Measurements from ENCODE around the gene KCNK10. TPM values are rescaled to one million over a fixed set of nuclear protein-coding genes. Genes with fewer than 3 reads are reported as not detected.

KCNK10 gene
- total RNA-seq, result 1 to 10 TPM in 1 of 2 donors, not detected in 1; 4.9 TPM

GRCh38 chr14:88323086-88323522 lies at the start of gene KCNK10:
TSS of gene KCNK10 (minus strand) at chr14:88323269. CDS start at chr14:88322798, 471 bp downstream.
- no peak for DNase-seq (ENCODE audit: low spot score)
- TF ChIP-seq POLR2AphosphoS5 (IDR thresholded peaks at IDR 0.05), result no peak
- TF ChIP-seq CTCF (IDR thresholded peaks at IDR 0.05), result no peak
- no peak for TF ChIP-seq POLR2A (IDR thresholded peaks at IDR 0.05)
- peak within 1 kb of the TSS; percentile 25 to 32 for H3K4me3 ChIP-seq
- intact Hi-C loops (cut with DNase I), result no loop called here
- peaks cover 27% of the 10 kb centered on the region for H3K27me3 ChIP-seq (replicated peaks; ENCODE audit: insufficient read depth)
- no peak within 1 kb of the TSS for H3K27ac ChIP-seq
- H3K36me3 ChIP-seq, result no peaks in the 10 kb centered on the region
- H3K9me3 ChIP-seq, result no peaks in the 10 kb centered on the region
- H3K4me1 ChIP-seq (replicated peaks), result no peaks in the 10 kb centered on the region
- WGBS, result 1% methylated on average over 29 of the region's 52 CpGs

- H3K27me3 ChIP-seq (replicated peaks; ENCODE audit: insufficient read depth), result no peaks in the 10 kb centered on the region
- DNase-seq (ENCODE audit: low spot score), result no peak
- intact Hi-C loops (cut with DNase I), result no loop called here
- TF ChIP-seq POLR2A (IDR thresholded peaks at IDR 0.05) (no peak), POLR2AphosphoS5 (IDR thresholded peaks at IDR 0.05) (no peak), CTCF (IDR thresholded peaks at IDR 0.05) (no peak)
- H3K36me3 ChIP-seq, result no peaks in the 10 kb centered on the region
- no peak overlapping the region for H3K4me3 ChIP-seq
- H3K27ac ChIP-seq, result no peak overlapping the region
- 100% methylated on average over 1 of the region's 1 CpG for WGBS
- H3K9me3 ChIP-seq, result no peaks in the 10 kb centered on the region
- no peaks in the 10 kb centered on the region for H3K4me1 ChIP-seq (replicated peaks)
These were observed 46.4 kb upstream of the KCNK10 start for GRCh38 chr14:88369496-88369895.

GRCh38 chr14:88364710-88365413 lies 41.8 kb upstream of the KCNK10 start:
- Histone ChIP-seq H3K36me3 (no peaks in the 10 kb centered on the region), H3K9me3 (no peaks in the 10 kb centered on the region), H3K27me3 (replicated peaks; ENCODE audit: insufficient read depth) (no peaks in the 10 kb centered on the region), H3K4me1 (replicated peaks) (no peaks in the 10 kb centered on the region), H3K27ac (no peak overlapping the region), H3K4me3 (no peak overlapping the region)
- no peak for DNase-seq (ENCODE audit: low spot score)
- 69% methylated on average over 4 of the region's 4 CpGs for WGBS
- intact Hi-C loops (cut with DNase I), result no loop called here
- TF ChIP-seq POLR2AphosphoS5 (IDR thresholded peaks at IDR 0.05) (no peak), POLR2A (IDR thresholded peaks at IDR 0.05) (no peak), CTCF (IDR thresholded peaks at IDR 0.05) (no peak)

- H3K4me1 ChIP-seq (replicated peaks), result no peaks in the 10 kb centered on the region
- no peak overlapping the region for H3K27ac ChIP-seq
- no peak for TF ChIP-seq POLR2A (IDR thresholded peaks at IDR 0.05)
- TF ChIP-seq POLR2AphosphoS5 (IDR thresholded peaks at IDR 0.05), result no peak
- TF ChIP-seq CTCF (IDR thresholded peaks at IDR 0.05), result no peak
- intact Hi-C loops (cut with DNase I), result no loop called here
- 81% methylated on average over 4 of the region's 4 CpGs for WGBS
- H3K36me3 ChIP-seq, result no peaks in the 10 kb centered on the region
- H3K27me3 ChIP-seq (replicated peaks; ENCODE audit: insufficient read depth), result no peaks in the 10 kb centered on the region
- no peaks in the 10 kb centered on the region for H3K9me3 ChIP-seq
- no peak overlapping the region for H3K4me3 ChIP-seq
- DNase-seq (ENCODE audit: low spot score), result no peak
These were observed 40.6 kb upstream of the KCNK10 start for GRCh38 chr14:88363644-88364043.

- no peaks in the 10 kb centered on the region for H3K27me3 ChIP-seq (replicated peaks; ENCODE audit: insufficient read depth)
- H3K36me3 ChIP-seq, result no peaks in the 10 kb centered on the region
- H3K9me3 ChIP-seq, result no peaks in the 10 kb centered on the region
- intact Hi-C loops (cut with DNase I), result no loop called here
- no peak overlapping the region for H3K27ac ChIP-seq
- 78% methylated on average over 2 of the region's 2 CpGs for WGBS
- no peak for DNase-seq (ENCODE audit: low spot score)
- TF ChIP-seq POLR2A (IDR thresholded peaks at IDR 0.05) (no peak), CTCF (IDR thresholded peaks at IDR 0.05) (no peak), POLR2AphosphoS5 (IDR thresholded peaks at IDR 0.05) (no peak)
- no peaks in the 10 kb centered on the region for H3K4me1 ChIP-seq (replicated peaks)
- no peak overlapping the region for H3K4me3 ChIP-seq
These were observed 36.4 kb upstream of the KCNK10 start for GRCh38 chr14:88359500-88359899.
